ENCODE measurements around the gene AFP. TPM values are rescaled to one million over a fixed set of nuclear protein-coding genes. Genes with fewer than 3 reads are reported as not detected.
A peak's percentile ranks its signal among the peaks of the same experiment; 100 is the strongest.

Gene AFP
- total and polyA plus RNA-seq, 2 of the 13 experiments (the other 11 are each of a cell fraction or from before 2014, with no cell fraction given), result 9,434 to 13,105 TPM

DNA sequence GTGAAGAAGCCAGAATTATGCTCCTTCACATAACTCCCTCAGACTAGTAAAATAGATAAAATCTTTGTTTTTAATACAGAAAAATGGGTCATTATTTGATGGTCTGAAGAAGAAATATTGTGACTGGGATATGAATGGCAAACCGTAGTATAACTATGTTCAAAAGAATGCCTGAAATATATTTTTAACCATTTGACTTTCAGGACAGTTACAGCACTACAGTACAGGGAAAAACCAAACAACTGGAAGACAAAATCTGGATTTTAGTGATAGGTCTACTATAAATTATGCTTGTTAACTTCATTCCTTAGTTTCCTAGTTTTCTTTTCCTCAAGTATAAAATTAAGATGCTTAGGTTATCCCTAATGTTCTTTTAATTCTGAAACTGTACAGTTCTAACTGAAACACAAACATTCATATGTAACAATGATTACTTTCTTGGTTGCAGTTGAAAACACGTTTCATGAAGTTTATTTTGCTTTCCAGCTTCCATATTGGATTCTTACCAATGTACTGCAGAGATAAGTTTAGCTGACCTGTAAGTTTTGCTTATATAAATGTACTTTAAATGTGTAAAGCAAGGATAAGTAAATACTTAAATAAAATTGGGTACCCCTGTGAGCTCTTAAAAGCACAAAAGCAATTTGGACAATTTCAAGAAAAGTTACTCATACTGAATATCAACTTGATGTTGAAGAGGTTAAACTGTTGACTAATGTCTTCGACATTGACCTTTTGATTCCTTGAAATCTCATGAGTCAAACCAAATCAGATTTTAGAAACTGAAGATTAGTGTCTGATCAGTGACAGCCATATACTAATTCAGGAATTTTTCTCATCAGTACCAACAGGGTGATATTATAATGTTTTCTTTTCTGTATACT is 895 bp downstream of the AFP start (continued):
- no peak for TF ChIP-seq ZNF512B (CRISPR knock-in tag; IDR thresholded peaks at IDR 0.05; ENCODE audit: borderline replicate concordance)
- no peak for TF ChIP-seq ZNF510 (CRISPR knock-in tag; IDR thresholded peaks at IDR 0.05; ENCODE audit: low read depth)
- TF ChIP-seq JUNB (CRISPR knock-in tag; IDR thresholded peaks at IDR 0.05; ENCODE audit: borderline replicate concordance), result no peak
- peak; percentile 34; the same call in 1 of the 2 replicates for TF ChIP-seq MED1 (CRISPR knock-in tag; IDR thresholded peaks at IDR 0.05)
- TF ChIP-seq ZNF816 (CRISPR knock-in tag; IDR thresholded peaks at IDR 0.05; ENCODE audit: borderline replicate concordance), result no peak
- TF ChIP-seq ZNF367 (CRISPR knock-in tag; IDR thresholded peaks at IDR 0.05; ENCODE audit: borderline replicate concordance), result no peak
- TF ChIP-seq, protein P1, sequence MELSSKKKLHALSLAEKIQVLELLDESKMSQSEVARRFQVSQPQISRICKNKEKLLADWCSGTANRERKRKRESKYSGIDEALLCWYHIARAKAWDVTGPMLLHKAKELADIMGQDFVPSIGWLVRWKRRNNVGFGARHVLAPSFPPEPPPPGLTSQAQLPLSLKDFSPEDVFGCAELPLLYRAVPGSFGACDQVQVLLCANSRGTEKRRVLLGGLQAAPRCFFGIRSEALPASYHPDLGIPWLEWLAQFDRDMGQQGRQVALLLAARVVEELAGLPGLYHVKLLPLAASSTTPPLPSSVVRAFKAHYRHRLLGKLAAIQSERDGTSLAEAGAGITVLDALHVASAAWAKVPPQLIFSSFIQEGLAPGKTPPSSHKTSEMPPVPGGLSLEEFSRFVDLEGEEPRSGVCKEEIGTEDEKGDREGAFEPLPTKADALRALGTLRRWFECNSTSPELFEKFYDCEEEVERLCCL (CRISPR knock-in tag; IDR thresholded peaks at IDR 0.05; ENCODE audit: borderline replicate concordance), result no peak
- 0 out of 2 replicates have a peak, but pooled peaks have one; percentile 6 for TF ChIP-seq STAT6 (CRISPR knock-in tag; IDR thresholded peaks at IDR 0.05; ENCODE audit: borderline replicate concordance)
- TF ChIP-seq, protein P2, sequence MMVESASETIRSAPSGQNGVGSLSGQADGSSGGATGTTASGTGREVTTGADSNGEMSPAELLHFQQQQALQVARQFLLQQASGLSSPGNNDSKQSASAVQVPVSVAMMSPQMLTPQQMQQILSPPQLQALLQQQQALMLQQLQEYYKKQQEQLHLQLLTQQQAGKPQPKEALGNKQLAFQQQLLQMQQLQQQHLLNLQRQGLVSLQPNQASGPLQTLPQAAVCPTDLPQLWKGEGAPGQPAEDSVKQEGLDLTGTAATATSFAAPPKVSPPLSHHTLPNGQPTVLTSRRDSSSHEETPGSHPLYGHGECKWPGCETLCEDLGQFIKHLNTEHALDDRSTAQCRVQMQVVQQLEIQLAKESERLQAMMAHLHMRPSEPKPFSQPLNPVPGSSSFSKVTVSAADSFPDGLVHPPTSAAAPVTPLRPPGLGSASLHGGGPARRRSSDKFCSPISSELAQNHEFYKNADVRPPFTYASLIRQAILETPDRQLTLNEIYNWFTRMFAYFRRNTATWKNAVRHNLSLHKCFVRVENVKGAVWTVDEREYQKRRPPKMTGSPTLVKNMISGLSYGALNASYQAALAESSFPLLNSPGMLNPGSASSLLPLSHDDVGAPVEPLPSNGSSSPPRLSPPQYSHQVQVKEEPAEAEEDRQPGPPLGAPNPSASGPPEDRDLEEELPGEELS (CRISPR knock-in tag; IDR thresholded peaks at IDR 0.05), result no peak
- peak; percentile 7; the same call in 1 of the 2 replicates for TF ChIP-seq CREM (IDR thresholded peaks at IDR 0.05)
- no peak for TF ChIP-seq CREM (CRISPR knock-in tag; IDR thresholded peaks at IDR 0.05)
- no peak for TF ChIP-seq FOSL1 (CRISPR knock-in tag; IDR thresholded peaks at IDR 0.05; ENCODE audit: borderline replicate concordance)
- TF ChIP-seq ETS1 (CRISPR knock-in tag; IDR thresholded peaks at IDR 0.05), result no peak
- TF ChIP-seq MBD4 (IDR thresholded peaks at IDR 0.05; ENCODE audit: borderline replicate concordance, low read length), result peak; percentile 99
- no peak for TF ChIP-seq DR1 (CRISPR knock-in tag; IDR thresholded peaks at IDR 0.05)
- no peak for TF ChIP-seq TFDP2 (CRISPR knock-in tag; IDR thresholded peaks at IDR 0.05)
